Measurements from ENCODE around the gene KBTBD12.
"Not testable (repeated sequence)": the region's sequence is repeated elsewhere in the genome, so short reads cannot be mapped to it uniquely, and the experiment has no call there.

Gene KBTBD12

DNA sequence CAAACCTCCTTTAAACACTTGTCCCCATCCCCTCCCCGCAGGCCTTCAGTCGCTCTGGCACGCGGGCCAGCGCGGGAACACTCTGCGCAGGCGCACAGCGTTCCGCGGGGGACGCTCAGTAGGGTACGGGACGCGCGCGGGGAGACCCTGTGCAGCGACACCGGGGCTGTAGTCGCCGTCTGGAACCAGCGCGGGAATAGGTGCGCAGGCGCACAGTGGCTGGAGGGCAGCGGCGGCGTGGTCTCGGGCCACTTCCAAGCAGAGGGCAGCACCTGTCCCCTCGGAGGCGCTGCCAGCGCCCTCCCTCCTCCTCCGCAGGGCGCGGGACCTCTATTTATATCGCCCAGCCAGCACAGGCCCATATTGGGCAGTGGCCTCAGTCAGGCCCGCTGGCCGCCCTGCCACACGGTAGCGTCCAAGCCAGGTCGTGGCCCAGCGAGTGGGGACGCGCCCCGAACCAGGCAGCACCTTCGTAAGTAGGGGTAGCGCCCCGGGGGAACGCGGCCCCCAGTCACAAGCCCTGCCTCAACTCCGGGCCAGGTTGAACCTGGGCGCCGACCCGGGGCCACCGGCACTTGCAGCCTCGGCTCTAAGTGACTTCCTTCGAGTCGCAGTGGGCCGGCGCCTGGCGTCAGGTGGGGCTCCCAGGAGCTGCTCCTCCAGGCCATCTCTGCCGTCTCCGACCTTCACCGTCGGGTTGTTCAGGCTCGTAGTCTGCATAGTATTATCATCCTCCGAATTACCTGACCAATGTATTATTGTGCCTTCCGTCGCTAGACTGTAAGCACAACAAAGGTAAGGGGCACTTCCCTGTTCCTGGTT lies at the start of gene KBTBD12:
TSS of gene KBTBD12 (plus strand) at position 118 of the 822 bp plus-strand sequence. CDS start 7,830 bp downstream, outside the sequence.
- no peak for DNase-seq

DNA sequence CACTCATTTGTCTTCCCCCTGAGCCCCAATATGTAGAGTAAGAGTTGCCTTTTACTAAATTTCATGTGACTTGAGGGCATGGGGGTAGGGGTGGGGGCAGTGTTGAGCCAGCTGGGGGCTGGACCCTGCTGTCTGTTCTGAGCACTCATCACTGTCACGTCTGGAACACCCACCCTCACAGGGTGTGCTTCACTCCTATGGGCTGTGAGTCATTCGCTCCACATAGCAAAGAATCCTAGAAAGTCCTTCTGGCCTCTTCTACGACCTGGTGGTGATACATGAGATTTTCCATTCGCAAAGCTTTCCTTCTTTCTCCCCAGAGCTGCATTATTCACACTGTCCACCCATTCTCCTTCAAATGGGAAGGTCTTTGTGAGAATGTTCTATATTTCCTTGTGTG lies 49.1 kb upstream of the KBTBD12 start:
- no peak for DNase-seq

GRCh38 chr3:127867412-127867811 lies 47.6 kb upstream of the KBTBD12 start:
- DNase-seq: no peak

GRCh38 chr3:127867986-127868385 lies 47.0 kb upstream of the KBTBD12 start:
- DNase-seq: no peak

DNA sequence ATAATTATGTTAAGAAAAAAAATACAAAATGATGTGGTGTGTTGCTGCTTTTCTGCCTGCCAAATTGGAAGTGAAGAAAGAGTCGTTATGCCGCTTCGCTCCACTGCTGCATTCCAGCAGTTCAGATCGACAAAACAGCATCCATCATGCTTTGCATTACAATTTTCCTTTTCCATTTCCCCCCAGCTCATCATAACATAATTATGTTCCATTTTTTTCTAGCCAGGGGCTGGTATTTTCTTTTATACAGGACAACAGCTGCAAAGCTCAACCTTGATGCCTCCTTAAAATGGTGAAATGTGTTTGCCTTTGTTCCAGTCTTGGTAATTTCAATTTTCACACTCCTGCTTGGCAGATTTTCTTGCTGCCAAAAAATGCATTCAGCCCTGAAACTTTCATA lies 44.9 kb upstream of the KBTBD12 start:
- DNase-seq: no peak

DNA sequence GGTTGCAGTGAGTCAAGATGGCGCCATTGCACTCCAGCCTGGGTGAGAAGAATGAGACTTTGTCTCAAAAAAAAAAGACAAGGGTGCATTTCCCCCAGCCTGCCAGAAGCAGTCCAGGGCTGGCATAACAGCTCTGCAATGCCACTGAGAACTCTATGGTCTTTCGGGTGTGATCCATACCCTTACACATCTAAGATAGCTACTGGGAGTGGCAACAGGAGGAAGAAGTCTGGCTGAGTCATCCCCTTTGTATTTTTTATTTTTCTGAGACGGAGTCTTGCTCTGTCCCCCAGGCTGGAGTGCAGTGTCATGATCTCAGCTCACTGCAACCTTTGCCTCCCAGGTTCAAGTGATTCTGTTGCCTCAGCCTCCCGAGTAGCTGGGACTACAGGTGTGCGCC lies 40.9 kb upstream of the KBTBD12 start:
- not testable (repeated sequence) for DNase-seq

GRCh38 chr3:127881586-127881985 lies 33.4 kb upstream of the KBTBD12 start:
- no peak for DNase-seq

- DNase-seq: no peak
Observed at GRCh38 chr3:127884041-127884440, 31.0 kb upstream of the KBTBD12 start.

DNA sequence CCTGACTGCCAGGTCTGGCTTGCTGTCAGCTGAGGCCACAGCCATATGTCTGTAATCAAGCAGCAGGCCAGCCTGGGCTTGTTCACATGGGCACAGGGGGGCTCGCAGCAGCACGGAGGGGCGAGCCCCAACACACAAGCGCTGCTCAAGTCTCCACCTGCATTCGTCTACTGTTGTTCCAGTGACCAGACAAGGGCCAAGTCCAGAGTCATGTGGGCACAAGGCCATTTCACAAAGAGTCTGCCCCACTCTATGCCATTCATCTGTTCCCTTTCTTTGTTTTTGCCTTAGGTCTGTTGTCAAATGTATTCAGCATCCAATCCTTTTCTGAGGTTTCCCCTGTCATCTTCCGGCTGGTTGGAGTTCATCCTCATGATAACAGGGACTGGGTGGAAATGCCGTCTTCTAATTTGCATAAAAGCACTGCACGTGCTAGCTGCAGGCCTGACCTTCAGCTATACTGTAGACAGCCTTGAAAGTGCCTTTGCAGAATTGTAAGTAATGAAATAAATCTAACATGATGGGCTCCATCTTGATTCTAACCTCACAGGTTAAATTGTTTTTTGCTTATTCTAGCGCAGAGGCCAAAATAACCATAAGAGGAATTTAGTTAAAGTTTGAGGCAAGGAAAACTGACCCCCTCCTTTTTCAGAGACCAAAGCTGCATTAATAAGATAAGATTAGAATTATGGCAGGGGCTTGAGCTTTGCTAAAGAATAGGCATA lies 28.6 kb upstream of the KBTBD12 start:
- peak; percentile 99 for DNase-seq

DNA sequence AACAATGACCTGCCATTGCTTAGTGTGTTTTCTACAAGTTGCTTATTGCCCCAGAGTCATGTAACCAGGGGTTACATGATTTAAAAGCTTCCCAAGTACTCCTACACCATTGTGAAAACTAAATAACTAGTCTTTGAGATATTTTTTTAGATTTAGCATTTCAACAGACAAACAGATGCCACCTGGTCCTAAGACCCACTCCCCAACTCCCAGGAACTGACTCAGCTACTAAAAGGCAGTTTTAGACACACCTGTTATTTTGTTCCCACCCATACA lies 28.1 kb upstream of the KBTBD12 start:
- no peak for DNase-seq

DNA sequence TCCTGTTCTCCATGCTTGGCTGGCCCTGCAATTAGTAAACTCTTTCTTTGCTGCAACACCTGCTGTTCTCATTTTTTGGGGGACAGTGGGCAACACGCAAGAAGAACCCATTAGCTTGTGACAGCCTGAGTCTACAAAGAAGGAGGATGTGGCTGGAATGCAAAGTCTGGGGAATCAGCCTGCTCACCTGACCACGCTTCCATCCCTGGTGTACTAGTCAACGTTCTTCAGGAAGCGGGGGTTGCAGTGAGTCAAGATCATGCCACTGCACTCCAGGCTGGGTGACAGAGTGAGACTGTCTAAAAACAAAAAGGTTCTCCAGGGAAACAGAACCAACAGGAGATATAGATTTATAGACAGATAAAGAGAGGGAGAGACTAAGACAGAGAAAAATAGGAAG lies 27.7 kb upstream of the KBTBD12 start:
- no peak for DNase-seq

DNA sequence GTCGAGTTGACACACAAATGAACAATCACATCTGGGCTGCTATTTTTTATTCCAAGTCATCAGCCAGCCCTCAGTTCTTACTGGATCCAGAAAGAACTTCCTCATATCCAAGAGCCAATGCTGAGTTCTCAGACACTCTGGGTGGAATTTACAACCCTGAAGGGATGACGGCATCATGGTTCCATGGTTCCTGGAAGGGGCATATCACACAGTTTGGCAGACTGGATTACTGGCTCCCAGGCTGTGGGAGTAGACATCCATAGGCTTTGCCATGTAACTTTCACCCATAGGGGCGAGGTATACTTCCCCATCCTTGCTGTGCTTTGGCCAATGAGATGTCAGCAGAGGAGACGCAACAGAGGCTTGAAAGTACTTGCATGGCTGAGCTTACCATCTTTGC lies 26.9 kb upstream of the KBTBD12 start:
- DNase-seq: no peak

DNA sequence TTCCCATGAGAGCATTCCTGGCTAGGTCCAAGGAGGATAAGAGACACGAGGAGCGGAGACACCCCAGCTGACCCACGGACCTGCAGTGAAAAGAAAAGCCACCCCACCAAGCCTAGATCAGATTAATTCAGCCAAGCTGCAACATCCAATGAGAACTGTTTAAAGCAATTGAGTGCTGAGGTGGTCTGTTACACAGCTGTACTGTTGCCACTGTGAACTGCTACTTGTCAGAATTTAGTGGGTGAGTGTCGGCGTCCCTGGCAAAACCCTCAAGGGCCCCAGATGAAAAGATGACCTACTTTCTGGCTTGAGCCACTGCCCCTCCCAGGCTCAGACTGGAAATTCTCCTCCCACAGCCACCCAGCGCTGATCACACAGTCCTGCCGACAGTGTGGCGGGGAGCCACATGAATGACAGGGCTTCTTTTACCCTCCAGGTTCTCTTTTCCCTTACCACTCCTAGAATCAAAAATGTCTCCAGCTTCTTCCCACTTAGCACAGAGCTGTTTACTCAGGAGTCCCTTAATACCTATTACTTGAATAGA lies 26.4 kb upstream of the KBTBD12 start:
- DNase-seq: no peak

DNA sequence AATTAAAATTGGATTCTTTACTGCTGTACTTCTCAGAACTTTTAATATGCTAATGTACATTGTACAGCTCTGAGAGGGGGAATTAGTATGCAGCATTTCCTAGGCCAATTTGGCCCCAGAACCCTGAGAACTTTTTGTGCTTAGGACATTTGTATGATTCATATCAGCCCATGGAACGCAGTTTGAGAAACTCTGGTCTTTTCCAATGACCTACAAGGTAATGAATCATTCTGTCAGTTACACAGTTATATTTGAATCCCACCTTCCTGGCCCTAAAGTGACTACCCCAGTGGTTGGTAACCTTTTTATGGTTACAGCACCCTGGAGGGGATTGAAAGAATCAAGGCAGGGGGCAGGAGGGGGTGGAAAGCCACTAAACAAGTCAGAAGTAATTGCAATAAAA lies 25.6 kb upstream of the KBTBD12 start:
- DNase-seq: no peak

GRCh38 chr3:127889976-127890650 lies 24.9 kb upstream of the KBTBD12 start:
- DNase-seq: no peak

- peak; percentile 8 for DNase-seq
Observed at GRCh38 chr3:127890651-127891290, 24.3 kb upstream of the KBTBD12 start.

GRCh38 chr3:127894481-127894880 lies 20.6 kb upstream of the KBTBD12 start:
- no peak for DNase-seq

DNA sequence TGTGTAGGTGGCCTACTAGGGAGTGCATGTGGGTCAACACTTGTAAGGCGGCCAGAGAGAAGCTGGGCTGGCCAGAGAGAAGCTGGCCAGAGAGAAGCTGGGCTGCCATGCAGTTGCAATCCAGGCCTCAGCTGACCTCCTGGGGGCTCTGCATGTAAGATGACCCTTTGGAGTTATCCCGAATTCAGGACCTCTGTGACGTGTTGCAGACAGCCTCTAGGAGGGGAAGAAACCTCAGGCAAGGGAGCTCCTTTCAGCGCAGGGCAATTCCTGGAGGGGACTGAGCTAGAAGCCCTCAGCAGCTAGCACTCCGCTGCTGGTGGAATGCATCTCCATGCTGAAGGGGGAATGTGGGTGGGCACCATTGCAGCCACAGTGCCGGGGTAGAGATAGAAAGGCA lies 15.8 kb upstream of the KBTBD12 start:
- no peak for DNase-seq

GRCh38 chr3:127899766-127900165 lies 15.3 kb upstream of the KBTBD12 start:
- no peak for DNase-seq

- DNase-seq: no peak
Observed at GRCh38 chr3:127900536-127900935, 14.5 kb upstream of the KBTBD12 start.

- no peak for DNase-seq
Observed at GRCh38 chr3:127902486-127902885, 12.5 kb upstream of the KBTBD12 start.

DNA sequence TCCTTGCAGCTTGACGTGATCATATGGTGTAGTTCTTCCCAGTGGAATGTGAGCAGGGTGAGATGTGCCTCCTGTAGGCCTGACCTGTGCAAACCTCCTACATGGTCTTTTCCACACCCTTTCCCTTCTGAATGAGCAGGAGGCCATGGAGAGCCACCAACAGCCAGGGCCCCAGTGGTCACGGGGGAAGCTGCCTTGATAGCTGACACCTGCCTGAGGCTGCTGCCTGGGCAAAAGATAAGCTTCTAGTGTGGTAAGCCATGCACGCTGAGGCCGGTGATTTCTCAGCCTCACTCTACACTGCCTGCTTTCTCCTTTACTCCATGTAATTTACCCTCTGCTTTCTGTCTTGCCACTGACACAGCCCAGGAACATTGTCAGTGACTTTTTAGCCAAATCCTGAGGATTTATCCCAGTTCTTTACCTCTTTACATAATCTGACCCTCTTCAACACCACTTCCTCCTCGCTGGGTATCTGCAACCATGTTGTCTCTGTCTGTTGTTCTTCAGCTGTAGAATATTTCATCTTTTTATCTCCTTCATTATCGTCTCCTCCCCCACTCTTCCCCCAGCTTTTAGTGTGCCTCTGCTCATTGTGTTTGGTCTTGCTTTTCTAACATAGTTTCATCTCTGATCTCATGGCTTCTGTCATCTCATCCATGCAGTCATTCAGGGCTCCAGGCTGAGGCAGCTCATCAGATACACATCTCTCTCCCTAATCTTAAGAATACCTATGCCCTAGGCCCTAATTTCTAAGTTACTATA lies 11.2 kb upstream of the KBTBD12 start:
- DNase-seq: no peak

All from NCI-H2171 treated with DMSO at 0.1 percent for 48 hours (cell line).